ENCODE results near the gene MS4A7. TPM values are rescaled to one million over a fixed set of nuclear protein-coding genes. Genes with fewer than 3 reads are reported as not detected.

The MS4A7 gene, protein sequence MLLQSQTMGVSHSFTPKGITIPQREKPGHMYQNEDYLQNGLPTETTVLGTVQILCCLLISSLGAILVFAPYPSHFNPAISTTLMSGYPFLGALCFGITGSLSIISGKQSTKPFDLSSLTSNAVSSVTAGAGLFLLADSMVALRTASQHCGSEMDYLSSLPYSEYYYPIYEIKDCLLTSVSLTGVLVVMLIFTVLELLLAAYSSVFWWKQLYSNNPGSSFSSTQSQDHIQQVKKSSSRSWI
- total RNA-seq: not detected in 2 replicates

DNA sequence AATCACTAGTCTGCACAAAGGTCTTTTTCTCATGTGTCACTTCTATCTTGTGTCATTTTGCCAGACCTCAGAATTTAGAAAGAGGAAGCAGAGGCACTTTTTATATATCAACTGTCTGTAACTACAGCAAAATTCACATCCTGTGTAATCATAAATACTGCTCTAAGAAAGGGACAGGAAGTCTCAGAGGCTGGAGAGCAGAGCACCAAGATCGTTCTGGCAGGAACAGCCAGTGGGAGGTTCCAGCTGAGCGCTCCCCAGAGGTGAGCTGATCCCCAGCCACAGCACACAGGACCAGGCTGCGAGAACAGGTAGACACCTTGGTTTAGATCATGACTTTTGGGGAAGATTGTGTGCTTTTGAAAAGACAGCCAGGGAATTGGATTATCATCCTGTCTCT lies at the start of gene MS4A7:
MS4A7 (plus strand) TSS at position 179 of the 400 bp plus-strand sequence. CDS start 4,610 bp downstream, outside the sequence.

DNA sequence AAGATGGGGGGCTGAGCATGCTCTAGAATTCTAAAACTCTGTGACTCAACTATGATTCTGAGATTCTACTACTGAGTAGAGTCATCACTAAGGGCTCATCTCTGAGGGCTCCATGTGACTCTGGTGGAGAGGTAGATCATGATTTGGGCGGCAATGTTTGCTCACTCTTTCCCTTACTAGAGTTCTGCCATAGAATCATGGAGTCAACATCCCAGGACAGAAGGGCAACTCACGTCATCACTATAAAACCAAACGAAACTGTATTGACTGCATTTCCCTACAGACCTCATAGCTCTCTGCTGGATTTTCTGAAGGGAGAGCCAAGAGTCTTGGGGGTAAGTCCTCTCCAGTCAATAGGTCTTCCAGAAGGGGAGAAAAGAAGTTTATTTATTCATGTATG lies 18.1 kb downstream of the MS4A7 start, which contains the start of gene MS4A14:
MS4A14 (plus strand) TSS at position 78 of the 400 bp plus-strand sequence; CDS start at position 198, 120 bp downstream.

DNA sequence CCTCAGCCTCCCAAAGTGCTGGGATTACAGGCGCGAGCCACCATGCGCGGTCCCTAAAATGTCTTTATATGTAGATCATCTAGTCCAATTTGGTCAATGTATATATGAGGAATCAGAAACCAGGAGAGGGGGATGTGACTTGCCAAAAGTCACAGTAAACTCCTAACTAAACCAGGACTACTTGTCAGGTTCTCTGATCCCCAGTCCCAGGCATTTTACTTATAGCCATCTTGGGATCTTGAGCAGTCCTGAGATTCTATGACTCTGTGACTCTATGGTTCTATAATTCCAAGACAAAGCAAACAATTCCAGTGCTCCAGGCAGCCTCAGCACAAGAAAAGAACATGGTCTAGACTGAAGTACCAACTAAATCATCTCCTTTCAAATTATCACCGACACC lies 50.9 kb downstream of the MS4A7 start, which contains the start of gene MS4A5:
MS4A5 (plus strand) TSS at position 301 of the 400 bp plus-strand sequence. CDS start 103 bp downstream, outside the sequence.

Other genes with a start within 250 kb of the MS4A7 start
- gene MS4A6A, start 195.4 kb upstream of the MS4A7 start, total RNA-seq: 5.8 and 21.8 TPM in 2 replicates
- gene MS4A4E, start 135.4 kb upstream of the MS4A7 start, total RNA-seq: under 0.01 TPM in 1 of 2 replicates, not detected in the other
- gene MS4A4A, start 97.9 kb upstream of the MS4A7 start, total RNA-seq: not detected in 2 replicates
- not detected in 2 replicates for gene MS4A6E, start 51.3 kb upstream of the MS4A7 start, total RNA-seq
- gene MS4A14, start 17.9 kb downstream of the MS4A7 start, total RNA-seq: not detected in 2 replicates
- gene MS4A5, start 51.0 kb downstream of the MS4A7 start, total RNA-seq: not detected in 2 replicates
- gene MS4A1, start 77.3 kb downstream of the MS4A7 start, total RNA-seq: not detected in 2 replicates
- not detected in 2 replicates for gene MS4A12, start 114.2 kb downstream of the MS4A7 start, total RNA-seq
- gene MS4A13, start 136.9 kb downstream of the MS4A7 start, total RNA-seq: not detected in 2 replicates

All from epithelial cell of umbilical artery (primary cell).